Activated CD8-positive, alpha-beta memory T cell treated with anti-CD3 and anti-CD28 coated beads, Interleukin-2, amount 50 U/mL, for 48 hours (primary cell): ENCODE results near the gene CCDC152.

Experiments used
- DNase-seq: peaks from one replicate; pipeline ENCODE4 v3.0.0-alpha.2; 2020

CCDC152 gene

DNA sequence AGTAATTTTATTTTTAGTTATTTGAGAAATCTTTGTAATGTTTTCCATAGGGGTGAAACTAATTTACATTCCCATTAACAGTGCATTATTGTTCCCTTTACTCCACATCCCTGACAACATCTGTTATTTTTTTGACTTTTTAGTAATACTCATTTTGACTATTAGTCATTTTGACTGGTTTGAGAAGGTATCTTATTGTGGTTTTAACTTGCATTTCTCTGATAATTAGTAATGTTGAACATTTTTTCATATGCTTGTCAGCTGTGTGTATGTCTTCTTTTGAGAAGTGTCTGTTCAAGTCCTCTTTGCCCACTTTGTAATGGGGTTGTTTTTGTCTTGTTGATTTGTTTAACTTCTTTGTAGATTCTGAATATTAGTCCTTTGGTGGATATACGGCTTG lies 27.5 kb downstream of the CCDC152 start:
- DNase-seq: no peak

DNA sequence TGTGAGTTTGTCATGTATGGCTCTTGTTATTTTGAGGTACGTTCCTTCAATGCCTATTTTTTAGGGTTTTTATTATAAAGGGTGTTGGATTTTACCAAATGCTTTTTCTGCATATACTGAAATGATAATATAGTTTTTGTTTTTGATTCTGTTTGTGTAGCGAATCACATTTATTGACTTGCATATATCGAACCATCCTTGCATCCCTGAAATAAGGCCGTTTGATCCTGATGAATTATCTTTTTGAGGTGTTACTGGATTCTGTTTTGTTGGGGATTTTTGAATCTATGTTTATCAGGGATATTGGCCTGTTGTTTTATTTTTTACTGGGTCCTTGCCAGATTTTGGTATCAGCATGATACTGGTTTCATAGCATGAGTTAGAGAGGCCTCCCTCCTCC lies 29.1 kb downstream of the CCDC152 start:
- DNase-seq: no peak

DNA sequence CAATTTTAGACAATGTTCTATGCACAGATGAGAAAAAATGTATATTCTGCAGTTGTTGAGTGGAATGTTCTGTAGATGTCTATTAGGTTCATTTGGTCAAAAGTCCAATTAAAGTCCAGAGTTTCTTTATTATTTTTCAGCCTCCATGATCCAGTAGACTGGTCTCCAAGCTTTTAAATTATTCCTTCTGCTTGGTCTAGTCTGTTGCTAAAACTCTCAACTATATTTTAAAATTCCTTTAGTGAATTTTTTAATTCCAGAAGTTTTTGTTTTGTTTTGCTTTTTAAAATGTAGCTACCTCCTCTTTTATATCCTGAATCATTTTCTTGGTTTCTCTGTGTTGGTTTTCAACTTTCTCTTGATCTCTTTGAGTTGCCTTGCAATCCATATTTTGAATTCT lies 30.5 kb downstream of the CCDC152 start:
- no peak for DNase-seq

DNA sequence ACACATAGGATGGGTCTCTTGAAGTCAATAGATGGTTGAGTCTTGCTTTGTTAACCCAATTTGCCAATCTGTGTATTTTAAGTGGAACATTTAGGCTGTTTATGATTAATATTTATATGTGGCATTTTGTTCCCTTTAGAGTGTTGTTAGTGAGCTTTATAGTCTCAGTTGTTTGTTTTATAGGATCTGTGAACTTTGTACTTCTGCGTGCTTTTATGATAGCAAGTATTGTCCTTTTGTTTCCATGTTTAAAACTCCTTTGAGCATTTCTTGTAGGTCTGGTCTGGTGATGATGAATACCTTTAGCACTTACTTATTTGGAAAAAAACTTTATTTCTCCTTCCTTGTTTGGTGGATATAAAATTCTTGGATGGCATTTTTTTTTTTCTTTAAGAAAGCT lies 31.2 kb downstream of the CCDC152 start:
- DNase-seq: no peak

DNA sequence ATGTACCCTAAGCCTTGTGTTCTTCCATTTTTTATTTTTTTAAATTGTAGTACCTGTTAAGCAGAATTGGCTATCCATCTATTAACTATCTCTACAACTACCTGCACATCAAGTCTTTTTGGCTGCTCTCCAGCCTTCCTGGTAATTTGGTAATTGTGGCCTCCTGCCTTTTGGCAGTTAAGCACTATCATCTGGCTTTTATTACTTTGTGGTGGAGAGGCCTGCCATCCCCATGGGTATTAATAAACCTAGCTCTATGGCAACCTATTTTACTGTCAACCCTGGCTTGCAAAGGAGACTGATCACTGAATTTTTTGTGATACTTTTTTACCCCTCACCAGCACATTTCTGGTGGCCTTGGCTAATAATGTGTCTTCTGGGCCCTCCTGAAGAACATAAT lies 34.5 kb downstream of the CCDC152 start:
- no peak for DNase-seq

DNA sequence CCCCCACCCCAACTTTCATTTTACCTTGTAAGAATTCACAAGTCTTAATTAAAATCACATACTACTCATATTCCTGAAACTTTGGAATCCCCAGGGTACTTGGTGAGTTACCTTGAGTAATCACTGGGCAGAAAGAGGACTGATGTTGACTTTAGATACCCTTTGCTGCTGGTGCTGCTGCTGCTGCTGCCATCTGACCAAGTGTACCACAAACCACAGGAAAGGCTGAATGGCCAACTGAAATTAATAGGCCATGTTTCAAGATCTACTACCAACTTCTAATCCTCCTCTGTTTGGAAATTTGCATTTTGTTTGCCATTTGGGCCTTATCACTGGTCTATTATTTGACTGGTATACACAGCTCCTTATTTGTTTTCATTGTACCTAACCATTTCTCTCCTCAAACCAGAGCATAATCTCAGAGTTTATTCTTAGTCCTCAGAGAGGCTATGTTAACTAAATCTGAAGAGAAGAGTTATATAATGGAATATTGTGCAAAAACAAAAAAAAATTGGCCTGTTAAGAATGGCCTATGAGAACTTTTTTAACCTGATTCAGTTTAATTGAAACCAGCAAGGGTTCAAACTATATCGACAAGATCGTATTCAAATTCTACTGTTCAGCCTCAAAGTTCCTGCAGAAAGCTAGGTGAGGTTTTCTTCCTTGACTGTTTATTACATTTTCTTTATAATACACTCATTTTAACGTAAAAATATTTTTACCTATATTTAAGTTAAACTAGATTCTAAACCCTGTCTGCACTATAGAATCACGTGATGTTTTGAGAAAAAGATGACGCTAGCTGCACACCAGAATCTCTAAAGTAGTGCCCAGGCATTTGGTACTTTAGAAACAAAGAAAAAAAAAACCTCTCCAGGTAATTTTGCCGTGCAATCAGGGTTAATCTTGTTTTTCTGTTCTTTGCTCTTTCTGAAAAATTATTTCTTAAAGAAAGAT lies 41.9 kb downstream of the CCDC152 start:
- DNase-seq: no peak

DNA sequence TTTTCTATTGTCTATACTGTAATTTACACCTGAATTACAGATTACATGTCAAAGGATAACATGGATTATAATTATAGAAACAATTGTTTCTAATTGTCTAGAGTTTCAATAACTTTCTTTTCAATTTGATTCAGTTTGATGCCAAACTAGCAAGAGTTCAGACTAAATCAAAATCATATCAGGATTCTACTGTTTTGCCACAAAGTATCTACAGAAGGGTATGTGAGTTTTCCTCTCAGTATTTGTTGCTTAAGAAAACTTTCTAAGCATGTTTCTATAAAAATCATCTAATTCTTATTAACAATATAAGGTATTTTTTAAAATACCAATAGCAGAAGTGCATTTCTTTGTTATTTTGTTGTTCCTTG lies 42.6 kb downstream of the CCDC152 start:
- no peak for DNase-seq

DNA sequence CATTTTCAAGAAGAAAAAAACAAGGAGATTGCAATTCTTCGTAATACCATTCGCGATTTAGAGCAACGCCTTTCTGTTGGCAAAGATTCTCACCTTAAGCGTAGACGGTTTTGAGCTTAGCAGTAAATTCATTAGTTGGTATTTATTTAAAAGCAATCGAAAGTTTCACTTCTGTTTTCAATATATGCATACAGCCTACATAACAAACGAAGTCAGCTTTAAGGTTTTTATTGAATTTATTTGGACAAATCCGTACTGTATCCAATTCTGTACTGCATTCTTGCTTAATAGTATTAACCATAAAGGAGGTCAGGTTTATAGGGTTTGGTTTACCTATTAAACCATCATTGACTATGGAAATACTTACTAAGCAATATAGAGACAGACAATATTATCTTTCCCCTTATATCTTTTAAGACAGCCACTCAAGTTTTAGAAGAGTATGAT lies 43.1 kb downstream of the CCDC152 start:
- DNase-seq: no peak

DNA sequence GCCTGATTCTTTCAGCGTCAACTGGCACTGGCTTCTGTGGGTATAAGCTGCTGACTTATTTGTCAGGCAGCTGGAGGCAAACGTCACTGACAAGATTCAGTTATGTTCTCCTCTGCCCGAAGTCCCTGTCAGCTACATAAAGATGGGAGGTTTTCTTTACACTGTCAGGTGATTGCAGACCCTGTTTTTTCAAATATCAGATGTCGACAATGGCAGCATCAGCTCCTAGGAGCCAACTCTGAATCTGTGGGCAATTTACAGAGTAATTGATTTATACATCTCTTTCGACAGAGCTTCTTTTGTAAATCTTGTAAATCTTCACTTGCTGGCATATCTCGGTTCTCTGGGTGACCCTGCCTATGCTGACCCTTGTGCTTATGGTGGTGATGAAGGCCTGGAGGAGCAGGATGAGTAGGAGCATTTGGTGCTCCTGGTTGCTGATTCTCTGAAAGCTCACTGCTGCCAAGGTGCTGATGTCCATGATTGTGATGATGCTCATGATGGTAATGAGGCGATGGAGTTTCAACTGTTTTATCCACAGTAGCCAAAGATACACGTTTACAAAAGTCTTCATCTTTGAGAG lies 44.2 kb downstream of the CCDC152 start:
- no peak for DNase-seq

DNA sequence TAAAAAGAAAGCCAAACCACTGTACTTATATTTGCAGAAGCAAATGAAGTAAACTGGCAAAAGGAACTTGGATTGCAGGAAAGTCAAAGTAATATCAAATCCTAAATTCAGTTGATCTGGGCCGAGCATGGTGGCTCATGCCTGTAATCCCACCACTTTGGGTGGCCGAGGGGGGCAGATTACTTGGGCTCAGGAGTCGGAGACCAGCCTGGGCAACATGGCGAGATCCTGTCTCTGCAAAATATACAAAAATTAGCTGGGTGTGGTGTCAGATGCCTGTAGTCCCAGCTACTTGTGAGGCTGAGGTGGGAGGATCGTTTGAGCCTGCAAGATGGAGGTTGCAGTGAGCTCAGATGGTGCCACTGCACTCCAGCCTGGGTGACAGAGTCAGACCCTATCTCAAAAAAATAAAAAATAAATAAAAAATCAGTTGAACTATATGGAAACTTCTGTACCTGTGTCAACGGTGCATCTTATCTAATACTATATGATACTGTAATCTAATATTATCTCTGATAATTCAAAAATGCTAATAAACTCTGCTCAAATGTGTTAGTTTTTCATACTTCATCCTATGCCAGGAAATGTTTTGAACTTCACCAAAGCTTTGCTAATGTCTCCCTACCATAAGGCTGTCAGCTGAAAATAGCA lies 45.0 kb downstream of the CCDC152 start:
- DNase-seq: no peak

DNA sequence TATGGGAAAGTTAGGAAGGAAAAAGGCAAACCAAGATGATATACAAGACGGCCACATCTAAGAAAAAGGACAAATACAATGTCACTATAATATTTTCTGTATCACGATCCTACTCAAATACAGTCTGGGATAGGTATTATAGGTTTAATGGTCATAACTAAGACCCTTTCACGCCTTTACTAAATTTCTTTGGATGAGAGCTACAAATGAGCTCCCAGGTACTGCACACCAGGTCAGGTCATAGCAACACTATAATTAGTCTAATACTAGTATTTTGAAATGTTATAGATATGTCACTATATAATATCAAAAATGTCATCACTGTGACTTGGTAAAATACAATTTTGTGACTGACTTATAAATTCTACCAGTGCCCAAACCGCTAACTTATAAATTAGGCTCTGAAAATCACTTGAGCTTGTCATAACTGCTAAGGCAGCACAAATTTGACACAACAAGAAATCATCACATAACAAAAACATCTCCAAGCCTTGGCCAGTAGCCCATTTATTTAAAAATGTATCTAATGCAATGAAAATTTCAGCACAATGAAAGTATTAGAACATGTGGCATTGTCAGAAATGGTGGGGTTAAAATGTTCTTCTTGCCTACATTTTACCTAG lies 48.2 kb downstream of the CCDC152 start:
- DNase-seq: no peak

DNA sequence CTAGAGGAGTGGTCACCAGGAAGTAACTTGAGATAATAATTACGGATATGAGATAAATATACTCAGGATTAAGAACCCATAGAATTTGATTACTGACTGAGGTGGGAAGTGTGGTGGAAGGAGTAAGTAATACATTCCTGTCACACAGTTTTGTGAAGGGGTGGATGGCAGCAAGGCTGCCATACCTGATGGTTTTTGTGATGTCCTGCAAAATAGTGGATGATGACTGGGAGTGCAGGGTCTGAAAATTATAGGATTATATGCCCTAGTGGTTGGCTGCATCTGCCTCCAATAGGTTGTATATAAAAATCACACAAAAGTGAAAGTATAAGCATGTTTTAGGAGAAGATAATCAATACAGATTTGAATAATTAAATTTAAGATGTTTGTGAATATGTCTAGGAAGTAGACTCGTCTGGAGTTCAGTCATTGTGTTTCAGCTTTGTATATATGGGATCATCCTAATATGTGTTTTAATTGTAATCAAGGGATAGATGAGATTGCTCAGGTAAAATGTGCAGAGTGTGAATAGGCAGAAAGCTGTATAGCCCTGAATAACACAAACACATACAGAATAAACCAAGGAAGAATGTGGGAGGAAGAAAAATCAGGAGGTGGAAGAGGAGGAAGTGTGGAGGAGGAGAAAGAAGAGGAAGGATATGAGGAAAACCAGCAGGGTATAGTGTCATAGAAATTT lies 49.5 kb downstream of the CCDC152 start:
- no peak for DNase-seq

DNA sequence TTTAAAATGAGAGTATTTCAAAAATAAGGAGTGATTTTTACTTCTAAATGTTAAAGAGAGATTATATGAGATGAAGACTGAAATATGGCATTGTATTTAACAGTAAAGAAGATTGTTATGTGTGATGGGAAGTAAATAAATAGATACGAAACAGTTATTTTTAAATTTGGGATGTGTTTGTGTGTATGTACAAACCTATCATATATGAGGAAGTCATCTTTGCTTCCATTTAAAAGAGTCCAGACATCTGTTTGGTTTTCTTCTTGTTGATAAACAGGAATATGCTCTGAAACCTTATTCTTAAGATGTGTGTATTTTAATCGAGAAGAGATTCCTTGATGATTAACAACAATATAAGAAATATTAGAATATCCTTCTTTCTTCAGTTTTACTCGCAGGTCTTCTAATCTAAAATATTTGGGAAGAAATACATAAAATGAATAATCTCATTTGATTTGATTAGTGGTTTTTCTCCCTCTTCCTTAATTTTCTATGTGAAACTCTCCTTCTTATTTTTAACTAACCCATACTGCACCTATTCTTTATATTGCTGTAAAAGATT lies 50.2 kb downstream of the CCDC152 start:
- DNase-seq: no peak

DNA sequence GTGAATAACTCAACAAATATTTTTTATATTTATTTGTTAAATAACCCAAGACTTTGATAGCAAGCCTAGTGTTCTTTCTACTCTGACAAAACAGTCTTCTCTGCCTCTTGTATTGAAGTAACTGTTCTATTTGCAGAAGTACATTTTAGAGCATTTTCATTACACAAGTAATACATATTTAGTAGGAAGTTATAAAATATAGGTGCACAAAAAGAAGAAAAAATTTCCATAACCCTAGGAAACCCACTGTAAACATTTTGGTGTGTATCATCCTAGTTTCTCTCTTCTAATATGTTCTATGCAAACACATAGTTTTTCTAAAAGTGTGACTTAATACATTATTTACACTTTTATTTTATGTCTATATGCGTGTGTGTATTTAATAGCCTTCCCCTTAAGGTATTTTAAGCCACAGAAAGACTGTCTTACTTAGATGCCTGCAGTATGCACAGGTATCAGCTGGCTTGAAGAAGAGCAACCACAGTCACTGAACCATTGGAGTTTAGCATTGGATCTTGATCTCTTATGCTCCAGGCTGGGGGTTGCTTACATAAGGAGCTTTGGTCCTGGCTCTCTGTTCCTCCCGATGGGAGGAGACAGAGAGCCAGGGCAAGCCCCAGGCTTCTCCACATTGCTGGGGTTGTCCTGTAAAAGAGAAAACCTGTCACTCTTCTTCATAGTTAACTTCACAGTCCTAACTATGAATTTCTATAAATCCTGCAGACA lies 51.3 kb downstream of the CCDC152 start:
- no peak for DNase-seq

DNA sequence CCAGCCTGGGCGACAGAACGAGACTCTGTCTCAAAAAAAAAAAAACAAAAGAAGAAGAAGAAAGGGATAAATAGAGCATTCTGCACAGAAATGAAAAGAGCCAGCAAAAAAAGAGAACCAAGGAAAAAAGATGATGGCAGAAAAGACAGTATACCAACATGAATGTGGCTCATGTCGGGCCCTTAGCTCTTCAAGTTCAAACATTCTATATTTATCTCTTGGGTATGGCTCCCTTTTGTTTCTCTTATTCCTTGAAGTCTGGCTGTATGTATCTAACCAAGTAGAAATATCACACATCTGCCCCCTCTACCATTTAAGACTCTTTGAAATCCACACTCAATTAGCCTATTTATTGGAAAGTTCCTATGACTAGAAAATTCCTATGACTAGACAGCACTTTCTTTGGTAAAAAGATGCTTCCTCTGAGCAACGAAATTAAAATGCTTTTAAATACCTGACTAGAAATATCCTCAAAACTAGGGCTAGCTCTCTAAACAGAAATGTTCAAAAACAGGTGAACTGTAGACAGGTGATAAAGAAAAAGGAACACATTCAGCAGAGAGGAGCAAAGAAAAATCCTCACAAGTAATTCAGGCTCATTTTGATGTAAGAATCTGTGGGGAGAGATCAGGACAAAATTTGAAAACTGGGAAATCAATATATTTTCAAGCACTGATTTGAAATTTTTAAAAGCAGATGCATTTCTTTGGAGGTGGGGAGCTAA lies 52.4 kb downstream of the CCDC152 start:
- DNase-seq: no peak

DNA sequence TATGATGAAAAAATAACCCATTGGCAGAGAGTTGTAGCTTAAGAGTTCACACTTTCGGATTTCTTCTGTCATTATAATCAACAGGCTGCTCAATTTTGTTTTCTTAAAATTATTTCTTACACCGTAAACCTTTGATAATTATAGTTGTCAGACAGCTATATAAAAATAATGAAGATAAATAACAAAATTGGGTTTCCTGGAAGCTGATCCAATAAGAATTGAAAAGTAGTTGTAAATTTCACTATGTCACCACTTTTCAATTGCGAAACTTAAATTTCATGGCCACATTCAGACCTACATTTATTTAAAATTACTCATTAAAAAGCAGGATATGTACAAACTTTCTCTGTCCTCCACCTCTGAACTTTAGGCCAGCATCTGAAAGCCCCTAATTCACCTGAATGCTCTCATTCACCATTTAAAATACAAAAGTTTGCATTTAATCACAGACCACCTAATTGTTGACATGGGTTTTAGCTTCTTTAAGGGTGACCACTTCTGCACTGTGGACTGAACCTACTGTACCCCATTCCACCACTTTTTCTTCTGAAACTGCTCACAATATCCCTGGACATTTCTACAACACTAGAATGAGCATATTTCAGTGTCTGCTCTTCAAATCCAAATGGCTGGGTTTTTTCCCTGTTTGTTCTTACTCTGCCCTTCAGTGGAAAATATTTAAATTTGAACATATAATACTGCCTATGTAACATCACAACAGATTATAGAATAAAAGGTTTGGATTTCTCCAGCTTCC lies 54.4 kb downstream of the CCDC152 start:
- DNase-seq: no peak

DNA sequence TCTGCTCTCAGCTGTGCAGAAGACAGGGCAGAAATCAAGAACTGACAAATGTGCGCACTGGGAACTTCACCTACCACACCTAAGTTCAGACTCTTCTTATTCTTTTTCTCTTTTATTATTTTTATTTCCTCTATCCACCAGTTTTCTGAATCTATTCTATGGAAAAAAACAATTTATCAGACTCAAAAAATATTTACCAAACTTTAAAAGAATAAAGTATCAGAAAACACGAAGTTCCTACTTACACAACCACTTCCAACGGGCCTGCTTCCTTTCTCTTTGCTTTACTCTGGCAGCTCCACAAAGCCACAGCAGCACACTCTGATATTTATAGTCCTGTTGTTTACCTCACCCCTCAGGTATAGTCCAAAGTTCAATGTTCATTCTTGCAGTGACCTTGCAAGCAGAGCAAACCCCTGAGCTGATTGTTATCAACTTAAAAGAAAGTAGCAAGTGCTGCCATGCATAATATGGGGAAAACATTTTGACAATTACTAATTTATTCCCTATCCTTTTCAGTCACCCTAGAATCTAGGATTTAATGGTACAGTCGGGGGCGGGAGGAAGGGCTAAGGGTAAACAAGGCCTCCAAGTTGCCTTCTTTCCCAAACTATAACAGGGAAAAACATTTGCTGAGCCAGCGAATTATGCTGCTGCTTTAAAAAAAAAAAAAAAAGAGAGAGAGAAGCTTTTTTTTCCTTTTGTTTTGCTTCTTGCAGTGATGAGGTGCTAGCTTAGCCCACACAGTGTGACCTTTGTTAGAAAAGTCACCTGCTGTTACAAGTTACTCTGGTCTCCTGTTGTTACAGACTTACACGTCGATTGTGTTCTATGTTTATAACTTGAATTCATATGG lies 55.2 kb downstream of the CCDC152 start, which contains the start of gene SELENOP:
Gene SELENOP, minus strand, starts transcription at position 302 of the 856 bp plus-strand sequence. CDS start 3,539 bp downstream, outside the sequence.
- no peak for DNase-seq

DNA sequence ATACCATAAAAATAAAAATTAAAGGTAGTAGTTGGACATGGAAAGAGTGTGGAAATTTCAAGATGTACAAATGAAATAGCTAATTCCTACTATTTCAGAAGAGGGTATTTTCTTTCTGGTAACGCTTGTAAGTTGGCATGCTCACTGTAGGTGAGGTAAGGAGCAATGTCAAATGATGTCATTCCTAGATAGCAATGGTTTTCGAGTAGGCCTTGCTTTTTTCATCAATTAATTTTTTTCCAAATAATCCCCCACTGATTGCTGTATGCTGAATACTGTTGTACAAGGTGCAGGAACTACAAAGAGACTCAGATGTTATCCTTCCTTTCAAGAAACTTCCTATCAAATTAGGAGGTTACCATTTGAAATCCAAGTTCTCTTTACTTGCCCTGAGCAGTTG lies 56.0 kb downstream of the CCDC152 start:
- DNase-seq: no peak

DNA sequence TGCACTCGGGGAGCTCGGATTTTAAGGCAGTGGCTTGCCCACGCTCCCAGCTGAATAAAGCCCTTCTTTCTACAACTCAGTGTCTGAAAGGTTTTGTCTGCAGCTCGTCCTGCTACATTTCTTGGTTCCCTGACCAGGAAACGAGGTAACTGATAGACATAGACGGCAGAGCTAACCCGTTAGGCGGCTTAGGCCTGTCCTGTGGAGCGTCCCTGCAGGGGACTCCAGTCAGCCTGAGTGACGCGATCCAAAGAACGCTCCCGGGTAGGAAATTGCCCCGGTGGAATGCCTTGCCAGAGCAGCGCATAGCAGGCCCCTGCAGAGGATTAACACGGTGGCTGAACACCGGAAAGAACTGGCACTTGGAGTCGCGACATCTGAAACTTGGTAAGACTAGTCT lies 56.9 kb downstream of the CCDC152 start:
- no peak for DNase-seq
